Parathyroid adenoma (tissue), 2 donors: ENCODE data around the gene TMEM132C.

Experiments
- H2AFZ ChIP-seq: fragments of 300-600 bp; sonication (generic); one replicate; pipeline ENCODE4 v1.7.0; 2017; ENCODE audit warnings: antibody characterized with exemption, mild to moderate bottlenecking
- H3K27ac ChIP-seq: fragments of 300-600 bp; sonication (generic); one replicate; pipeline ENCODE4 v1.7.0; 2017
- H3K27me3 ChIP-seq: fragments of 300-600 bp; sonication (generic); one replicate; pipeline ENCODE4 v1.7.0; 2017; ENCODE audit warnings: low read length; ENCODE audit not compliant: control insufficient read depth, insufficient read depth
- H3K36me3 ChIP-seq: fragments of 300-600 bp; sonication (generic); one replicate; pipeline ENCODE4 v1.7.0; 2017; ENCODE audit warnings: low read length; ENCODE audit not compliant: control insufficient read depth, insufficient read depth
- H3K4me1 ChIP-seq: fragments of 300-600 bp; sonication (generic); one replicate; pipeline ENCODE4 v1.7.0; 2017; ENCODE audit warnings: control low read depth
- H3K4me2 ChIP-seq: fragments of 300-600 bp; sonication (generic); one replicate; pipeline ENCODE4 v1.7.0; 2017; ENCODE audit warnings: low read length
- H3K4me3 ChIP-seq: fragments of 300-600 bp; sonication (generic); one replicate; pipeline ENCODE4 v1.7.0; 2017; ENCODE audit warnings: low read depth, low read length
- H3K79me2 ChIP-seq: fragments of 300-600 bp; sonication (generic); one replicate; pipeline ENCODE4 v1.7.0; 2017; ENCODE audit warnings: control low read depth
- H3K9ac ChIP-seq: fragments of 300-600 bp; sonication (generic); one replicate; pipeline ENCODE4 v1.7.0; 2017; ENCODE audit warnings: mild to moderate bottlenecking
- H3K9me3 ChIP-seq: fragments of 300-600 bp; sonication (generic); one replicate; pipeline ENCODE4 v1.7.0; 2017; ENCODE audit warnings: low read length; ENCODE audit not compliant: control insufficient read depth
- TF ChIP-seq, protein P1 (sequence below): fragments of 300-600 bp; sonication (generic); IDR thresholded peaks from one replicate; pipeline ENCODE4 v1.7.0; 2017; ENCODE audit warnings: antibody characterized with exemption, mild to moderate bottlenecking
- donor health status: primary hyperparathyroidism.

The TMEM132C gene

GRCh38 chr12:128573907-128574306 lies 306.9 kb downstream of the TMEM132C start:
- H3K36me3 ChIP-seq: no peaks in the 10 kb centered on the region
- TF ChIP-seq, protein P1, sequence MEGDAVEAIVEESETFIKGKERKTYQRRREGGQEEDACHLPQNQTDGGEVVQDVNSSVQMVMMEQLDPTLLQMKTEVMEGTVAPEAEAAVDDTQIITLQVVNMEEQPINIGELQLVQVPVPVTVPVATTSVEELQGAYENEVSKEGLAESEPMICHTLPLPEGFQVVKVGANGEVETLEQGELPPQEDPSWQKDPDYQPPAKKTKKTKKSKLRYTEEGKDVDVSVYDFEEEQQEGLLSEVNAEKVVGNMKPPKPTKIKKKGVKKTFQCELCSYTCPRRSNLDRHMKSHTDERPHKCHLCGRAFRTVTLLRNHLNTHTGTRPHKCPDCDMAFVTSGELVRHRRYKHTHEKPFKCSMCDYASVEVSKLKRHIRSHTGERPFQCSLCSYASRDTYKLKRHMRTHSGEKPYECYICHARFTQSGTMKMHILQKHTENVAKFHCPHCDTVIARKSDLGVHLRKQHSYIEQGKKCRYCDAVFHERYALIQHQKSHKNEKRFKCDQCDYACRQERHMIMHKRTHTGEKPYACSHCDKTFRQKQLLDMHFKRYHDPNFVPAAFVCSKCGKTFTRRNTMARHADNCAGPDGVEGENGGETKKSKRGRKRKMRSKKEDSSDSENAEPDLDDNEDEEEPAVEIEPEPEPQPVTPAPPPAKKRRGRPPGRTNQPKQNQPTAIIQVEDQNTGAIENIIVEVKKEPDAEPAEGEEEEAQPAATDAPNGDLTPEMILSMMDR: no peak

GRCh38 chr12:128578045-128578444 lies 311.1 kb downstream of the TMEM132C start:
- Histone ChIP-seq H2AFZ (no peak overlapping the region), H3K9ac (no peak overlapping the region), H3K79me2 (no peaks in the 10 kb centered on the region), H3K27me3 (no peaks in the 10 kb centered on the region), H3K36me3 (no peaks in the 10 kb centered on the region), H3K27ac (no peak overlapping the region), H3K9me3 (no peaks in the 10 kb centered on the region), H3K4me3 (no peak overlapping the region), H3K4me2 (no peak overlapping the region), H3K4me1 (no peaks in the 10 kb centered on the region)
- TF ChIP-seq, protein P1: no peak

More at GRCh38 chr12:128573907-128574306, 306.9 kb downstream of the TMEM132C start:
- Histone ChIP-seq H3K4me1 (no peaks in the 10 kb centered on the region), H3K4me2 (no peak overlapping the region), H3K27ac (no peak overlapping the region), H3K9me3 (no peaks in the 10 kb centered on the region), H3K79me2 (no peaks in the 10 kb centered on the region), H2AFZ (no peak overlapping the region), H3K9ac (no peak overlapping the region), H3K4me3 (no peak overlapping the region), H3K27me3 (no peaks in the 10 kb centered on the region)

GRCh38 chr12:128581321-128581761 lies 314.4 kb downstream of the TMEM132C start:
- H3K79me2 ChIP-seq: no peaks in the 10 kb centered on the region
- no peak overlapping the region for H3K27ac ChIP-seq
- H2AFZ ChIP-seq: no peak overlapping the region

GRCh38 chr12:128583453-128583852 lies 316.5 kb downstream of the TMEM132C start:
- Histone ChIP-seq H3K9me3 (no peaks in the 10 kb centered on the region), H3K79me2 (no peaks in the 10 kb centered on the region), H3K4me2 (no peak overlapping the region), H3K27ac (no peak overlapping the region), H3K36me3 (no peaks in the 10 kb centered on the region), H3K27me3 (no peaks in the 10 kb centered on the region), H2AFZ (no peak overlapping the region), H3K9ac (no peak overlapping the region), H3K4me1 (no peaks in the 10 kb centered on the region), H3K4me3 (no peak overlapping the region)
- TF ChIP-seq, protein P1: no peak

More at GRCh38 chr12:128581321-128581761, 314.4 kb downstream of the TMEM132C start:
- no peak overlapping the region for H3K9ac ChIP-seq
- H3K36me3 ChIP-seq: no peaks in the 10 kb centered on the region
- no peaks in the 10 kb centered on the region for H3K4me1 ChIP-seq
- TF ChIP-seq, protein P1: no peak
- no peaks in the 10 kb centered on the region for H3K27me3 ChIP-seq
- H3K4me3 ChIP-seq: no peak overlapping the region
- no peak overlapping the region for H3K4me2 ChIP-seq
- no peaks in the 10 kb centered on the region for H3K9me3 ChIP-seq

GRCh38 chr12:128586451-128587029 lies 319.6 kb downstream of the TMEM132C start:
- H3K9ac ChIP-seq: no peak overlapping the region

More at GRCh38 chr12:128586451-128587029, 319.6 kb downstream of the TMEM132C start:
- H3K4me2 ChIP-seq: no peak overlapping the region
- TF ChIP-seq, protein P1: no peak
- no peaks in the 10 kb centered on the region for H3K27me3 ChIP-seq
- H3K4me3 ChIP-seq: no peak overlapping the region
- H2AFZ ChIP-seq: no peak overlapping the region
- H3K36me3 ChIP-seq: no peaks in the 10 kb centered on the region
- H3K79me2 ChIP-seq: no peaks in the 10 kb centered on the region
- no peaks in the 10 kb centered on the region for H3K4me1 ChIP-seq
- H3K27ac ChIP-seq: no peak overlapping the region
- H3K9me3 ChIP-seq: no peaks in the 10 kb centered on the region
